K562 (cell line): ENCODE results near the gene C10orf71.

ENCODE experiments used
- CTCF ChIP-seq, 3 experiments: IDR thresholded peaks in 2 of 3; conservative IDR thresholded peaks in 1 of 3; 2 replicates each; pipeline ENCODE4 v1.5.1; 2011 to 2012; ENCODE audit warnings: low read length in 3 of 3, mild to moderate bottlenecking in 3 of 3, control low read depth in 2 of 3, improper control_type of control experiment in 1 of 3, inconsistent platforms in 1 of 3, low read depth in 1 of 3, mixed read lengths in 1 of 3, moderate library complexity in 1 of 3; ENCODE audit not compliant: insufficient read depth in 2 of 3
- EP300 ChIP-seq: IDR thresholded peaks from 2 replicates; pipeline ENCODE4 v1.6.1; 2012; ENCODE audit warnings: low read length, improper control_type of control experiment
- HOXB6 ChIP-seq: fragments of 250-450 bp; sonication (Bioruptor Pico); IDR thresholded peaks from 2 replicates; pipeline ENCODE4 v1.5.1; 2022; ENCODE audit warnings: mild to moderate bottlenecking, borderline replicate concordance
- PHF21A ChIP-seq: fragments of 450-650 bp; IDR thresholded peaks from 2 replicates; pipeline ENCODE4 v1.6.1; 2017; ENCODE audit warnings: low read depth, borderline replicate concordance
- SRSF3 ChIP-seq: fragments of 200-400 bp; formaldehyde crosslinking; IDR thresholded peaks from 2 replicates; pipeline ENCODE4 v1.6.1; 2016; ENCODE audit warnings: mild to moderate bottlenecking, low read length, moderate library complexity; ENCODE audit not compliant: insufficient read depth
- THAP7 ChIP-seq: fragments of 250-450 bp; sonication (Bioruptor Pico); IDR thresholded peaks from 2 replicates; pipeline ENCODE4 v1.5.0; 2021

- TF ChIP-seq HOXB6 (no peak), THAP7 (CRISPR knock-in tag) (no peak), PHF21A (no peak), EP300 (no peak), SRSF3 (no peak), CTCF (IDR thresholded peaks at IDR 0.05 in 2 of 3, conservative IDR thresholded peaks at IDR 0.05 in 1 of 3; ENCODE audit: insufficient read depth in 2 of 3, low read depth in 1 of 3, low read length in 3 of 3) (no peak)
These were observed 53.4 kb downstream of the C10orf71 start for GRCh38 chr10:49352323-49352722.
